GM19455 (cell line): Measurements from ENCODE around the gene PHACTR3.

Experiments
- ATAC-seq: cut with Tn5 transposase; IDR thresholded peaks from one replicate; pipeline ENCODE4 v1.9.1; 2021; ENCODE audit not compliant: unreplicated experiment

PHACTR3 gene

DNA sequence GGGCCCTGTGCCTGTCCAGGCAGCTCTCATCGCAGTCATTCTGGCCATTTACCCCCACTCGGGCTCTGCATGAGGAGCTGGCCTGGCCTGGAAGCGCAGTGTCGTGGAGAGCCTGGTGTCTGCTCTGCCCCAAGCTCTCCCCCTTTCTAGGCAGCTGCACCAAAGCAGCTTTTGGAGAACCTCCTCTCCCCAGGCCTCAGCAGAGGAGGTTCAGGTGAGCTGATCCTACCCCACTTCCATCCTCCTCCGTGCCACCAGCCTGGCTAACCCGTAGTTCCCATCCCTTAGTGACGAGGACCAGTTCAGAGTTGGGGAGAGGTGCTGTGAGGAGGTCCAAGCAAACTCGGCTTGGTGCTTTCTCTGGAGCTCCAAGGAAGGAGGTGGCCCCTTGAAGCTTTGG, 30.5 kb upstream of the PHACTR3 start:
- no peak for ATAC-seq

DNA sequence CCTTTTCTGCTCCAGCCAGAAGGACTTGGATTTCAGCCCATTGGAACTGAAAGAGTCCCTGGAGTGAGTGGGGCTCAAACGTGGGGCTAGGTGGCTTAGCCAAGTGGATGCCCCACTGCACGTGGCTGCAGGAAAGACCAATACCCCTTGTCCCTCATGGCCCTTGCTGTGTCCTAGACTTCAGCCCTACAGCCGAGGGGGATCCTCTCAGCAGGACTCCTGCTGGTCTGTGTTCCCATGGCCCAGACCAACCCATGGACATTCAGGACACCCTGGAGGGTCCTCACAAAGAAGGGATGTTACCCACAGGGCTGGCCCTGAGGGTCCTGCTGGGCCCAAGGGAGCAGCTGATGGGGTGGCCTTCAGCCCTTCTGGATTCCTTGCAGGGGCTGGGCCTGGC, 30.0 kb upstream of the PHACTR3 start:
- ATAC-seq, result no peak

DNA sequence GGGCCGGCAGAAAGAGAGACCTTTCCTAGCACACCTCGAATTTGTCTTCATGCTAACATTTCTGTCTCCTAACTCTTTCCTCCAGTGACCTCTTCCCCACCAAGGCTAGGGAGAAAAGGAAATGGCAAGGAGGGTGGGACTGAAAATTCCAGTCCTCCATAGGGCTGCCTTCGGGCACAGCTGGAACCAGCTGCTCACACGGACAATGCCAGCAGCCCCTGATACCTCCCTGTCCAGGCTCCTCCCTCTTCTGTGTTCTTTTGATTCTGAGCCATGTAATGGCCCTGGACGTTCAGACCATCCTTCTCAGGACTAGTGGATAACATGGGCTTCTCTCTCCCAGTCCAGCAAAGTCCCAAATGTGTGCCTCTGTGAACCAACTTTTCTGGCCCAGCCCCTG, 29.1 kb upstream of the PHACTR3 start:
- no peak for ATAC-seq

DNA sequence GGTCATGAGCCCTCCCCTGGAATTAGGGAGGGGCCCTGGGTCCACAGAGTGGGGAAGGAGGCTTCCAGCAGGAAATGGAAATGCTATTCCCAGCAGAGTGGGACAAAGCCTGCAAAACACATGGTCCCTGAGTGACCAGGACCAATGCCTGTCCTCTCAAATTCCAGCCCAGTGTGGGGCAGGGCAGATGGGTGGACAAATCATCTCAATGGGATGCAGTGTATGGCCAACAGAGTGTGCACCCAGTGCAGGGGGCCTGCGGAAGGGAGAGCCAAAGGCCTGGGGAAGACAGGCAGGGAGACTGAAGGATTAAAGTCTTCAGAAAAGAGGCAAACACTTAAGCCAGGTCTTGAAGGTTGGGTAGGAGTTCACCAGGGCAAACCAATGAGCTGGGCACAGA, 28.7 kb upstream of the PHACTR3 start:
- ATAC-seq, result no peak

DNA sequence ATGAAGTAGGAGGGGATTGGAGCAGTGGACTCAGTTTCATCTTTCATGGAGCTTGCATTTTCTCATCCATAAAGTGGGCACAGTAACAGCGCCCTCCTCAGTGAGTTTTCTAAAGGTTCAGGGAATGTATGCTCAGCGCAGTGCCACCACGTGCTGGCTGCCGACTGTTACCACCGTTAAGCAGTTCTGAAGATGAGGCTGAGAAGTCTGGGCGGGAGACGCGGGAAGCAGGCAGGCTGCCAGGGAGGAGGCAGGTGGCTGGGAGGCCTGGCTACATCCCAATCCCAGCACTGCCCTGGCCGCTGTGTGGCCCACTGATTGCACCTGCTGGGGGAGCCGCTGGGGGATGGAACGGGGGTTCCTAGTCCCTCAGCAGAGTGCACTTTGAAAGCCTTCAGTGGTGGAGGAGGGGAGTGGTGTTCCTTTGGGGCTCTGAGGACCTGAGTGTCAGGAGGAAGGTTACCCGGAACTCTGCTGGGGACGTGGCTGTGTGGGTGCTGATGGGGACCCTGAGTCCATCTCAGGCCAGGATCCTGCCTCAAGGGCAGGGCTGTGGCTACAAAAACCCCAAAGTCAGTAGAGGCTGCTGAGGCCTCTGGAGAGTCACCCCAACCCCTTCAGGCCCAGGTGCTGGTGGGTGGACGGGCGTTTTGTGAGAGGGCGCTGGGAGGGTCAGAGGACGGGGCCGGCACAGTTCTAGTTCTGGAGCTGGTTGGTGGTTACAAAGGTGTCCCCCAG, 28.0 kb upstream of the PHACTR3 start:
- ATAC-seq, result no peak

DNA sequence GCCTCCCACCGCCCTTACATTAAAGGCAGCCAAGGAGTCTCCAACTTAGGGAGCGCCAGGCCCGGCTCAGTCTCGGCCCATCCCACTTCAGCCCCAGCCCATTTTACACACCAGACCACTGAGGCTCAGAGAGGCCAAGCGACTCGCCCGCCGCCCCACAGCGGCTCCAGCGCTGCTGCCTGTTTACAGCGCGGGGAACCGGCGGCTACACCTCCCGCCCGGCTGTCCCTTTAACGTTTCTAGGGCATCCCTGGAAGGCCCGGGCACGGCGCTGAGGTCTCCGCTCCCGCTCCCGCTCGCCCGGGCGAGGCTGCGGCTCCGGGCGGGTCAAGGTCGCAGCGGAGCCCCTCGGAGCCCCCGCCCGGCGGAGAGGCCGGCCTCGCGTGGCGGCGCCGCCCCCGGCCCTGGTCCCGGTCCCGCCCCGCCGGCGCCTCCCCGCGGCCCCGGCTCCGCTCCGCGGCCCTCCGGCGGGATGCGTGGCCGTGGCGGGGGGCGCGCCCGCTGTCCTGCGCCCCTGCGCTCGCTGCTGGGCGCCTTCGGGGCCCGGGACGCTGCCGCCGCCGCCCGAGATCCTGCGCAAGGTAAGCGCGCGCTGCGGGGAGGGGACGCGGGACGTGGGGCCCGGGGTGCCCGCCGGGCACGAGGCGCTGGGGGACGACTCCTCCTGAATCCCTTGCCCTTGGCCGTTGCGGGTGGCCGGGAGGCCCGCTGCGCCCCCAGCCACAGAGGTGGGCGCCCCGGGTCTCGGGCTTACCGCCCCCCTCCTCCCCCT, 27.1 kb upstream of the PHACTR3 start:
- no peak for ATAC-seq

DNA sequence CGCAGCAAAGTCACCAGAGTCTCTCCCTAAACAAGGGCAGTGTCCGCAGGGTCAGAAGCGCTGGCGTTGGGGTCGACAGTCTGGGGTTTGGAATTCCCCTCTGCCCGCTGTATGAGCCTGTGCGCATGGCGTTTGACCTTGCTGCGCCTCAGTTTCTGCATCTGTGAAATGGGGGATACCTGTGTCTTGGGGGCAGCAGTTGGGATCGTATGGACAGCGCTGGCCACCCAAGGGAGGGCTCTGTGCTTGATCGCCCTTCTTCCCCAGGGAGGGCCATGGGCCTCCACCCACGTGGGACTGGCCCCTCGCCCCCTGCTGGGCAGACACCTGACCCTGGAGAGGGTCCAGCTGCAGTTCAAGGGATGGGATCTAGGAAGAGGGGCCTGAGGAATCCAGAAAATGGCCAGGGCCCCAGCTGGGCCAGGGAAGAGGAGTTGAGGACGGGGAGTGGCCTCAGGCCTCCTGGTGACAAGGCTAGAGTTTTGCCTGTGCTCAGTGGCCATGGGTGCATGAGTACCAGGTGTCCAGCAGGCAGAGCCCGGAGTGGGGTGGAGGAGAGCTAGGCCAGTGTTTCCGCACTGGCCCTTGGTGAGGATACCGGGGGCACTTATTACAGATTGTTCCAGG, 26.4 kb upstream of the PHACTR3 start:
- no peak for ATAC-seq

DNA sequence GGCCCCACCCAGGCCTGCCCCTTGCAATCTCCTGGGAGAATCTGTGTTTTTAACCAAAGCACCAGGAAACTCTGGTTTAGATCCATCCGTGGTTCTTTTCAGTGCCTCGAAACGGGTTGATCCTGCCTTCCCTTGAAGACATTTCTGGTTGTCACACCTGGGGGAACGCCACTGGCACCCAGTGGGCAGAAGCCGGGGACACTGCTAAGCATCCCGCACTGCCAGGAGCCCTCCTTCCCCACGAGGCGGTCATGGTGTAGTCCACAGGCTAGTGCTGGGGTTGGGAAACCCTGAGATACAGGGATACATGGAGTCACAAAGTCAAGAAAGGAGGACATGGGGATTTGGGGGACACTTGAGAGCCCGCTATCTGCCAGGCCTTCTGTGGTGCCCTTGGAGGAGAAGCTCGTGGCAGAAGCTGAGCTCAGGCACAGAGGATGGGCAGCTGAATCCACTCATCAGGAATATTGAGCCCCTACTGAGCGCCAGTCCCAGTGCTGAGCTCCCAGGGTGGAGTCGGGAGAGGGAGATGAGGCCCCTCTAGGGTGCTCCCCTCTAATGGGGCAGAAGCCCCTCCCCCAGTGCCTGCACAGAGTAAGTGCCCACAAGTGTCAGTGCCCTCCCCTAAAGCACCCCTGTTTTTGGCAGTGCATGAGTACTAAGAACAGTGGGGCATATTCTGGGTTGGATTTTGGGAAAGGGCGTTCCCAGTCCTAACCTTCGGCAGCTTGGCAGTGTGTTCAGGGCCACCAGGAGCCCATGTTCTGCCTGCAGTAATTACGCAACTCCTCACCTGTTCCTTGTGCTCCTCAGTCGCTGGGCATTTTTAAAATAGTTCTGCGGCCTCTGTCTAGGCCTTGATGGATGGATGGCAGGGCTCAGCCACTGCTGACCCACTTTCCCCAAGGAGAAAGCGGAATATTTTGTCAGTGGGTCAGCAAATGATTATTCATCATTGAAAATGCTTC, 25.6 kb upstream of the PHACTR3 start:
- no peak for ATAC-seq

DNA sequence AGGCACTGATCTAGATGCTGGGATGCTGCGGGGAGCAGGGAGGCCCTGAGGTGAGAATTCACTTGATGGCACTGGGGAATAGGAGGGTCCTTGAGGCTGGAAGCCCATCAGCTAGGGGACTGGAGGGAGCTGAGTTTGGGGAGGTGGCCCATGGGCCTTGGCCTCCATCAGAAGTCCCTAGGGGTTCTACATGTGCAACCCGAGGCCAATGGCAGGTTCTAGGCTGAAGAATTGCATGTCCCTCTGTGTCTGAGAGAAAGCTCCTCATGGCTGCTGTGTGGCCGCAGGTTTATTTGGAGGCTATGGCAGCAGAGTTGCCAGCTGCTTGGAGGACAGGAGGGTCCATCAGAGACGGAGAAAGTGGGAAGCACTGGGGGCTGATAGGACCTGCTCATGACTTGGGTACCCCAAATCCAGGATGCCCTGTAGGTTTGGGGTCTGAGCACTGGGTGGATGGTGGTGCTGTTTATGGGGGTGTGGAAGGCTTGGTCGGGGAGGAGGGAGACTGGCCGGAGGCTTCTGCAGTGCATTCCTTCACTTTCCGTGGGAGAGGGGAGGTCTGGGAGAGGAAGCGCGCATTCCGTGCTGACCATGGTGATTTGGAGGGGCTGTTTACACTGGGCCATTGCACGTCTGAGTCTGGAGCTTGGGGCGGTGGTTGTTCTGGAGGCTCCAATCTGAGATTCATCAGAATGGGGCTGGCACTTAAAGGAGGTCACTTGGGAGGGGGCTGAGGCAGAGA, 24.8 kb upstream of the PHACTR3 start:
- no peak for ATAC-seq

DNA sequence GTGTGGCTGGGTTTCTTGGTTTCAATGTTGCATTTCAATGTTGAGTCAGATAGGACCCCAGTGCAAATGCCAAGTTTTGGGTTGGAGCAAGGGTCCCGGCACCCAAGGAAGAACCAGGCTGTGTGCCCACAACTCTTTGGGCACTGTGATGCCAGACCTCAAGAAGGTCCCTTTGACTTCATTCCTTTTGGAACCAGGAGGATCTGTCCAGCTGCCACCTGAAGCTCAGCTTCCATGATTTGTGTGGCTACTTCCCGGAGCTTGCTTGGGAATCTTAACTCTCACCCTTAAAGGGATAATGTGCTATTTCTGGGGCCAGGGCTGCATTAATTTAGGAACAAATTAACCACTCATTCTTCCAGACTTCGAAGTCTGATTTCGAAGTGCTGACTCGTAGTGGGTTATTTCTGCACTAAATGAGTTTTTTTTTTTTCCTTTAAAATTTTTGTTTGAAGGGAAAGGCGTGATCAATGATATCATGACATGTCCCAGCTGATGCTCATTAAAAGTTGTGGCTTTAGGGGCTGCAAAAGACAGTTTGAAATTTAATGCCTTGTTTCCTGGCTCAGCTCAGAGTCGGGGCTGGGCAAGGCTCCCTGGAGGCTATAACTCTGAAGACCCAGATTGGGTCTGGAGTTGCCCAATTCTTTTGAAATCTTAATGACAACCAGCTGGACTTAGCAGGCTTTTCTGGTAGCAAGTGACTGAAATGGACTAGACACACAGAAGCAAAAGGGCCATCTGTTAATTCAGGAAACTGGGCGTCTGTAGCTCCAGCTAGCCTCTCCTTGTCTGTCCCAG, 24.0 kb upstream of the PHACTR3 start:
- no peak for ATAC-seq

DNA sequence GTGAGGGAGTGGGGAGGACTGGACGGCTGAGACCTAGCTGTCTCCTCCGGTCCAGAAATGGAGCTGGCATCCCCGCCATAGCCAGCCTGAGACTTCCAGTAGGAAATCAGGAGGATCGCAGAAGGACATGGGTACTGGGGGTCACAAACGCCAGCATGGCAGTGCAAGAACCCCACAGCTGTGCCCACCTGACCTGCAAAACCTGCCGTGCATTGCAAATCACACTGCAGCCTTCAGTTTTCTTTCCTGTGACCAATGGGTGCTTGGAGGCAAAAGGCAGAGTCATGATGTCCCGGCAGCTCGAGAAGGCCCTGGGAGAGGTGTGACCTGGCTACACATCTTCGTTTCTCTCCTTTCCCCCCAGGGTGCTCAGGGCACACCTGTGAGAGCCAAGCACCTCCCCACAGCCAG, 23.3 kb upstream of the PHACTR3 start:
- ATAC-seq, result no peak

DNA sequence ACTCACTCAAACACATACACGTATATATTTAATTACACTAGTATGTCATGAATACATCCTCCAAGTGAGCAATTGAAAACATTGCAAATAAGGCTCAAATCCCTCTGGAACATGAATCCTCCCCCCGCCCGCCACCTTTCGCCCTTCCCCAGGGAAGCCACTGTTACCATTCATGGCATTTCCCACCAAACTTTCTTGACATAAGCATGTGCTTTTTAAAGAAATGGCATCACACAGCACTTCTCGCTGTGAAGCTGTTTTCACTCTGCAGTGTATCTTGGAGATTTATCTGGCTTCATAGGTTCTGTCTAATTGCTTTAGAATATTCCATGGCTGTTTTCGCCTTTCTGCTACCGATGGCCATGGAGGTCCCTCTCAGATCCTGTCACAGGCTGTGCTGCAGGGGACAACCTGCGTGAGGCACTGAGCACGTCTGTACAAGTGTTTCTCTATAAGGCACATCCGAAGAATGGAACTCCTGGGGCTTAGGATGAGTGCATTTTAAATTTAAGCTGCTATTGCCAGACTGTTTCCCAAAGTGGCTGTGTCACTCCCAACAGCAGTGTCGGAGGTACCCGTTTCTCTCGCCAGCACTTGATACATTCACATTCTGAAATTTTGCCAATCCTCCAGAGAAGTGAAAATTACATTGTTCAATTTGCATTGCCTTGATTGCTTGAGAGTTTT, 22.2 kb upstream of the PHACTR3 start:
- no peak for ATAC-seq

DNA sequence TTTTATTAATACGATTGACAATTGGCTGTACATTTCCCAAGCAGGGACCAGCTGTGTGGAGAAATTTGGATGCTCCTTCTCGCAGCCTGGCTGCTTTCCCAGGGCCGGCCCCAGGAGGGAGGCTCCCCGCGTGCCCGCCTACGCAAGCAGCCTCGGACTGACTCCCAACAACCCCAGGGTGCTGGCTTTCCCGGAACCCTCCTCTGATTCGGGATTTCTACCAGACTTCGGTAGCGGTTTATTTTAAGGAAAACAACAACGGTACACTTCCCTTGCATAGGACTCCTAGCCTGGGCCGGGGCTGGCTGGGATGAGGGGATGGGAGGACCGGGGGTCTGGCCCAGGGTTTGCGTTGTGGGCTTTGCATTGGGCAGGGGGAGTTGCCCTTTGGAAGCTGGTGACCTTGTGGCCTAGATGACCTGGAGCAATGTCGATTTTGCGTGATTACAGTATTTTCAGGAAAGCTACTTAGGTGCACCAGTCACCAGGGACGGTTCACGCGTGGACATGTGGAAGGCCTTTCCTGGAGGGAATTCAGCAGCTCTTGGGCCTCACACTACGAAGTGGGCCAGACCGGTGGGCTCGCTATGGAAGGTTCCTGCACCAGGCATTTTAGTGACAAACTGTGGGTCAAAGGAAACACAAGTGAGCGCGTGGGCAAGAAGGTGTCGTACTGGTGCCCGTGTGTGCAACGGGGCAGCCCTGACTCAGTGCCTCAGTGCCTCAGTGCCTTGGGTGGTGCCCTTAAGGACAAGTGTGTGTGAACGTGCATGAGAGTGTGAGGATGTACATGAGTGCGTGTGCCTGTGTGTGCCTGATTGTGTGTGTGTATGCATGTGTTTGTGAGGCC, 20.7 kb upstream of the PHACTR3 start:
- ATAC-seq, result no peak

DNA sequence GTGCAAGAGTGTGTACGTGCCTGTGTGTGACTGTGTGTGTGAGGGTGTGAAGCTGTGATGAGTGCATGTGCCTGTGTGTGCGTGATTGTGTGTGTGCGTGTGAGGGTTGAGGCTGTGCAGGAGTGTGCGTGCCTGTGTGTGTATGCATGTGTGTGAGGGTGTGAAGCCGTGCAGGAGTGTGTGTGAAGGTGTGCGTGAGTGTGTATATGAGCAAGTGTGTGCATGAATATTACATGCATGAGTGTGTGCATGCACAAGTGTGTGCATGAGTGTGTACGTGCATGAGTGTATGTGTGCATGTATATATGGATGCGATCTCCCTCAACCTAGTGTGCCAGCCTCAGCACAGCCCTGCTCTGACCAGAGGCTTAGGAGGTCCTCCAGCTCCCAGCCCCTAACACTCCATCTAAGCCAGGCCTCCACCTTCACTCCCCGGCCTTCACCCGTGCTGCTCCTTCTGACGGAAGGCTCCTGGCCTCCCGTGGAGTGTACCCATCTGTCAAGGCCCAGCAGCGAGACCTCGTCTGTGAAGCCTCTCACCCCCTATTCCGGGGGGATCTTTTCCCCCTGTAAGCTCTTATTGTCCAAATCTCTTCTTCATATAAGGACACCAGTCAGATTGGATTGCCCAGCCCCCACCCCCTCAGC, 19.9 kb upstream of the PHACTR3 start:
- ATAC-seq, result no peak

DNA sequence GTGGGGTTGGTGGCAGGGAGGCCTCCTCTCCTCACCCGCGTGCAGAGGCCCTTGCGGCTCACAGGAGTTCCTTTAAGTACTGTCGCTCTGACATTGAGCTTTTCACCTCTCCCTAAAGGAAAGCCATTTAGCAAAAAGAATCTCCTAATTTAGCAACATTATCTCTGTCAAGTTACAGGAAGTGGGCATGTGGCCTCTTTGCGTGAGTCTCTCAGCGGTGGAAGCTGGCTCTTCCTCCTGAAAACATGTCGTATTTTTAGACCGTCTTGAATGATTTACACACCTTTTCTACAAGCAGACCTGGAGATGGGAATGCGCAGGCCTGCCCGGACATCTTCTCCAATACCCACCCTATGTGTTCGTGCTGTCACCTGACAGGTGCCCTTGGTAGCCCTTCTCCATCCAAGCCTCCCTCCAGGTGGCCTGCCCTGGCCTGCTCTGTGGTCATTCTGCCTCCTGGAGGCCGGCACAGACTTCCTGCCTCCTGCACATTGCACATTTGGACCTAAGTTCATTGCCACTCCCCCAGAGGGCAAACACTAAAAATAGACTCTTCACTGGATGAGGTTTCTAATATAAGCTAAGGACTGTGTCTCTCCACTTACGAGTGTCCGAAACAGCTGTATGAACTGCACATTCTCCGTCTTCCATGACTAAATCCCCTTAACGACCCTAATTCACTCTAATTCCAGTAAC, 18.5 kb upstream of the PHACTR3 start:
- ATAC-seq, result no peak

DNA sequence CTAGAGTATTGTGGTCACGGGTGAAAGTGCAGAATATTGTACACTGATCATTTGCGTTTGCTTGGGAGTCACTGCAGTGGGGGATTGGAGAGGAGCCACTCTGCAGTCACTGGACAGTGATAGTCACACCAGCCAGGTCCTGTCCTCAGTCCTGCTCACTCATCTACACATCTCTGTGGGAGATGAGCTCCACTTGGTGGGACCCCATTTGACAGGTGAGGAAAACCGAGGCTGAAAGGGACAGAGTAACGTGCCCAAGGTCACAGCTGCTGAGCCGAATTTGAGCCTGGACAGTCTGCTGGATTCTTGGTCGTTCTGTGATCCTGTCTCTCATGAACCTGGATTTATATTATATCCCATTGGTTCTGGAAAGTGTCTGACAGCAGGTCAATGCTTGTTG, 17.7 kb upstream of the PHACTR3 start:
- no peak for ATAC-seq

DNA sequence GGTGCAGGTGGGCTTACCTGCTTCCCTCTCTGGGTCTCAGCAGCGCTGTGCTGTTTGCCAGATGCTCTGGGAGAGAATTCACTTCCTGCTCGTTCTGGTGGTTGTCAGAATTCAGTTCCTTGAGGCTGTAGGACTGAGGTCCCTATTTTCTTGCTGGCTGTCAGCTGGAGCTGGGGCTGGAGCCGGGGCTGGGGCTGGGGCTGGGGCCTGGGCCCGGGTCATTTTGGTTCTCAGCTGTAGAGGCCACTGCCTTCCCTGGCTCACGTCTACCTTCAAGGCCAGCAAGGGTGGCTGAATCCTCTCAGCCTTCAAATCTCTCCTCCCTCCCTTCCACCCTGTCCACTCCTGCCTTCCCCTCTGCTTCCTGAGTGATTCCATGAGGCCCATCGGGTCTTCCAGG, 16.8 kb upstream of the PHACTR3 start:
- ATAC-seq, result no peak
